ENCODE measurements around the gene RAD51B. TPM values are rescaled to one million over a fixed set of nuclear protein-coding genes. Genes with fewer than 3 reads are reported as not detected.
A peak's percentile ranks its signal among the peaks of the same experiment; 100 is the strongest.

Gene RAD51B
- total RNA-seq, 1 donor from 2014 or later, result 16.7 TPM

- Mint-ChIP-seq H3K27ac (ENCODE audit: unreplicated experiment) (peak overlapping the region; percentile 99), H3K9me3 (peaks cover under 1% of the 10 kb centered on the region), H3K4me3 (peak overlapping the region; percentile 77), H3K4me1 (peaks cover 87% of the 10 kb centered on the region), H3K27me3 (ENCODE audit: low read depth) (no peaks in the 10 kb centered on the region), H3K36me3 (ENCODE audit: low read depth) (peaks cover 1% of the 10 kb centered on the region)
- peak; percentile 26 for DNase-seq (ENCODE audit: low read depth, low spot score)
- no peak for TF ChIP-seq CTCF (conservative IDR thresholded peaks at IDR 0.05)
Measured at GRCh38 chr14:68363466-68363842, 543.9 kb downstream of the RAD51B start.

GRCh38 chr14:68363843-68364767 is 544.5 kb downstream of the RAD51B start:
- Mint-ChIP-seq H3K4me1 (peaks cover 85% of the 10 kb centered on the region), H3K9me3 (no peaks in the 10 kb centered on the region), H3K27me3 (ENCODE audit: low read depth) (no peaks in the 10 kb centered on the region), H3K27ac (ENCODE audit: unreplicated experiment) (peak overlapping the region; percentile 99), H3K36me3 (ENCODE audit: low read depth) (no peaks in the 10 kb centered on the region), H3K4me3 (peak overlapping the region; percentile 77)
- TF ChIP-seq CTCF (conservative IDR thresholded peaks at IDR 0.05), result no peak
- peak; percentile 76 for DNase-seq (ENCODE audit: low read depth, low spot score)

GRCh38 chr14:68364792-68365192 is 545.2 kb downstream of the RAD51B start:
- TF ChIP-seq CTCF (conservative IDR thresholded peaks at IDR 0.05), result no peak
- Mint-ChIP-seq H3K27me3 (ENCODE audit: low read depth) (no peaks in the 10 kb centered on the region), H3K4me3 (peak overlapping the region; percentile 77), H3K36me3 (ENCODE audit: low read depth) (no peaks in the 10 kb centered on the region), H3K27ac (ENCODE audit: unreplicated experiment) (peak overlapping the region; percentile 99), H3K4me1 (peaks cover 83% of the 10 kb centered on the region), H3K9me3 (no peaks in the 10 kb centered on the region)
- DNase-seq (ENCODE audit: low read depth, low spot score), result peak; percentile 32

- Mint-ChIP-seq H3K27ac (ENCODE audit: unreplicated experiment) (peak overlapping the region; percentile 99), H3K4me3 (peak overlapping the region; percentile 77), H3K9me3 (no peaks in the 10 kb centered on the region), H3K36me3 (ENCODE audit: low read depth) (no peaks in the 10 kb centered on the region), H3K27me3 (ENCODE audit: low read depth) (no peaks in the 10 kb centered on the region), H3K4me1 (peaks cover 83% of the 10 kb centered on the region)
- DNase-seq (ENCODE audit: low read depth, low spot score), result no peak
- no peak for TF ChIP-seq CTCF (conservative IDR thresholded peaks at IDR 0.05)
Measured at GRCh38 chr14:68365228-68365627, 545.6 kb downstream of the RAD51B start.

GRCh38 chr14:68366656-68367055 is 547.1 kb downstream of the RAD51B start:
- no peaks in the 10 kb centered on the region for H3K9me3 Mint-ChIP-seq
- peak overlapping the region; percentile 36 for H3K4me3 Mint-ChIP-seq
- no peak for DNase-seq (ENCODE audit: low read depth, low spot score)
- peaks cover 74% of the 10 kb centered on the region for H3K4me1 Mint-ChIP-seq
- peak overlapping the region; percentile 76 for H3K27ac Mint-ChIP-seq (ENCODE audit: unreplicated experiment)
- TF ChIP-seq CTCF (conservative IDR thresholded peaks at IDR 0.05), result no peak
- no peaks in the 10 kb centered on the region for H3K27me3 Mint-ChIP-seq (ENCODE audit: low read depth)
- H3K36me3 Mint-ChIP-seq (ENCODE audit: low read depth), result no peaks in the 10 kb centered on the region
